ENCODE measurements around the gene MBTPS1.

The MBTPS1 gene

DNA sequence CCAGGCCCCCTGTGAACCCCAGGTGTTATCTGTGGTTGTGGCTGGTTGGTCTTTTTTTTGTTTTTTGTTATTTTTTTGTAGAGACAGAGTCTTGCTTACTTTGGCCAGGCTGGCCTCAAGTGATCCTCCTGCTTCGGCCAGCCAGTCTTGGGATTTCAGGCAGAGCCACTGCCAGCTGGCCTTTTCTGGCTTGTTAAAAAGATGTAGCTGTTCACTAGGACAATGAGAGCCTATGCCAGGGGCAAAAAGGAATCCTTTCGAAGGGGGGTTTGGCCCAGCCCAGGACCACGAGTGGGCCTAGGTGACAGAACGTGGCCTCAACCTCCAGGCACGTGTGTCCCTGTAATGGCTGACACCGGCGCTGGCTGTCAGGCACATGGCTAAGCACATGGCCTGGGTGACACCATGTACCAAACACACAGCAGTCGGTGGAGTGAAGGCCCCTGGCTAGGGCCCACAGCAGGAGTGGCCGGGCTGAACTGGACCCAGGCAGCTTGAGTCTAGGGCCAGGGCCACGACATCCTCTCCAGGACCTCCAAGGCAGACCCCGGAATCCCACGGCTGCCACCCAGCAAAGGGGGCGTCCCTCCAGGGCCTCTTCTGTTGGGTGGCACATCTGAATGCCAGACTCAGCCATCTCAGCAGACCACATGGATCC, 67.2 kb downstream of the MBTPS1 start:
- DNase-seq: no peak

DNA sequence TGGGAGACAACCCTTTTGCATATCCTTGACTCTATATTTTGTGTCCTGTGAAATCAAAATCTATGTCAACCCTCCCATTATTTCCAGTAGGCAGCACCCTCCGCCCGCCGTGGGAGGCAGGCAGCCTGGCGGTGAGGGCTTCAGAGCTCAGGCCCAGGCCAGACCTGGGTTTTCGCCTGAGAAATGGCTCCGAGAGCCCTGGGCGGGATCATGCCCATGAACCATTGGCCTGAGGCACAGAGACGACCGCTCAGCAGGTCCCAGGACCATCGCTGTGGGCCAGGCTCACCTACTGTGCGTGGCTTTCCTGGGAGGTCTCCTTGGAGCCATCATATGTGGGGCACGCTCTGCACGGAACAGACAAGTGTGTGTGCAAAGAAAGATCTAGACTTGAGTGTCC, 67.9 kb downstream of the MBTPS1 start:
- DNase-seq: no peak

DNA sequence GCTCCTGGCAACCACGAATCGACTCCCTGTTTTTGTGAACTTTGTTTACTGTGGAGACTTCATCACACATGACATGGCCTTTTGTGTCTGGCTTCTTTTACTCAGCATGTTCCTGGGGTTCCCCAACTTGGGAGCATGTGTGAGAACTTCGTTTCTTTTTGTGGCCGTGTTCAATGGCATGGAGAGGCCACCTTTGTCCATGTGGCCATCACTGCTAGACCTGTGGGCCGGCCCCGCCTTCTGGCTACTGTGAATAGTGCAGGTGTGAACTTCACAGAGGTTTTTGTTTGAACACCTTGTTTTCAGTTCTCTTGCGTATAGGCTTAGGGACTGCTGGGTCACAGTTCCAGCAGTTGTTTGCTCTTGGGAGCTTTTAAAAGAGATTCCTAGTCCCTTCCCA, 68.5 kb downstream of the MBTPS1 start:
- DNase-seq: no peak

DNA sequence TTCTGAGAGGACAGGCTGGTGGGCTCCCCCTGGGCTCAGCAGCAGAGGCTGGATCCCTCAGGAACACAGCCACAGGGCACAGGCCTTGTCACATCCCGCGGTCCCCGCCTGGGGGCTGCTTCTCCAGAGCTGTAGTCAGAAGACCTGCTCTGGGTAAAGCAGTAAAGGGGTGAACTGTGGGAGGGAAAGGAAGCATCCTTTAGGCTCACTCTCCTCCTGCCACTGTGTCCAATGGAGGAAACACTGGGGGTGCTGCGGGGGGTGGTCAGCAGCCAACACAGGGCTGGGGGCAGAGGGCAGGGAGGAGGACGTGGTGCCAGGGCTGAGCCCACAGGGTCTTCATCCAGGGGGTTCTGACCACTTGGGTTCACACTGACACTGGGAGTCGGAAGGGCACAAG, 69.1 kb downstream of the MBTPS1 start:
- DNase-seq: no peak

DNA sequence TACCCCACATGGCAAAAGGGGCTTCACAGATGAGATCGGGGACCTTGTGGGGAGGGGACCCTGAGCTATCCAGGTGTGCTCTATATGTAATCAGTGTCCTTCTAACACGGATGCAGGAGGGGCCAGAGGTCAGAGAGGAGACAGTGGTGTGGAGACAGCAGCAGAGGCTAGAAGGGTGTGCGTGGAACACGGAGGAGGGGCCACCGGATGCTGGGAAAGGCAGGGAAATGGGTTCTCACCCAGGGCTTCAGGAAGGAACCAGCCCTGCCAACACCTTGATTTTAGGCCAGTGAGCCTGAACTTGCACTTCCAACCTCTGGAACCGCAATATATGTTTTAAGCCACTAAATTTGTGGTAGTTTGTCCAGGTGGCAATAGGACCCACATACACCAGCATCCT, 69.5 kb downstream of the MBTPS1 start:
- no peak for DNase-seq

DNA sequence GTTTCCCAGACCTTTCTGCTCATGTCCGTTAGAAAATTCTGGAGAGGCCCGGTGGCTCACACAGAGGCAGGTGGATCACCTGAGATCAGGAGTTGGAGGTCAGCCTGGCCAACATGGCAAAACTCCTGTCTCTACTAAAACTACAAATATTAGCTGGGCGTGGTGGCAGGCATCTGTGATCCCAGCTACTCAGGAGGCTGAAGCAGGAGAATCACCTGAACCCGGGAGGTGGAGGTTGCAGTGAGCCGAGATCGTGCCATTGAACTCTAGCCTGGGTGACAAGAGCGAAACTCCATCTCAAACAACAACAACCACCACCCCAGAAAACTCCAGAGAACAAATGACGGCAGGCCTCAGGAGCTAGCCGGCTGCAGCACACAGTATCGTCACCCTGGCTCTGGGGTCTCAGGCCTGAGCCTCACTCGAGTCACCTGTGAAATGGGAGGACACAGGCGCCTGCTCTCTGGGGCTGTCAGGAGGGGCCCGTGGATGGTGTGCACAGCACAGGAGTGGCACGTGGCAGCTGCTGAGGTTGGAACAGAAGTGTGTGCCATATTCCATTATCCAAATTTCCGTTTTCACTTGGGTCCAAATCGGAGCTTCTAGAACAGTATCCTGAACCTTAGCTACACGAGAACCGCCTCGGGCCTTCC, 70.8 kb downstream of the MBTPS1 start:
- no peak for DNase-seq

DNA sequence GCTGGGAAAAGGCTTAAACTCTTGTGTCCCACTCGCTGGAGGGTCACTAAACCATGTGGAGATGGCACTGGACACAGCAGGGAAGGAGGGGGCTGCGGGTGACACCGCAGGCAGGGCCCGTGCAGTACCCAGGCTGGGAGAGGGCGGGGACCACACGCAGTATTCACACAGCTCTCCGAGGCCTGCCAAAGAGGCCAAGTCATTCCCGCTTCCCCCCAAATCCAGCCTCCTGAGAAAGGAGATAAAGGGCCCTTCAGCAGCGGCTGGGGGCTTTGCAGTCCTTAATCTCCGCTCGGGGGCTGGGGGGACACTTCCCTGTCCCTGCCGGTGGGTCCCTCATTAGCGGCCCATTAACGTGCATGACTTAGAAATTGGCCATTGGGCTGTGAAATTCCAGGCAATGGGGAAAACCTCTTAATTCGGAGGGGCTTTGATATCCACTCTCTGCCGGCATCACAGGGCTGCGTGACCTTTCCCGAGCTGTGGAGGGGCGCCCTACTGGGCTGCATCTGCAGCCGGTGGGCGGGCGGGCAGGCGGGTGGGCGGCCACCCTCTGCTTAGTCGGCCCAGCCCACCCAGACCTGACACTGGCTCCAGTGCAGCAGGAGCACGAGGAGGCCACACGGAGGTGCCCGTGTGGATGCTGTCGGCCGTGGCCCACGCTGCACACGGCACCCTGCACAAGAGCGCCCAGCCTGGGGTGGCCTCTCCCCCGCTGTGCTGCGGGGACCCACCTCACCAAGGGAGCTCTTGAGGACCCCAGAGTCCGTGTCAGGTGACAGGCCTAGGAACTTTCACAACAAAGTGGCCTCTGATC, 71.5 kb downstream of the MBTPS1 start:
- no peak for DNase-seq

DNA sequence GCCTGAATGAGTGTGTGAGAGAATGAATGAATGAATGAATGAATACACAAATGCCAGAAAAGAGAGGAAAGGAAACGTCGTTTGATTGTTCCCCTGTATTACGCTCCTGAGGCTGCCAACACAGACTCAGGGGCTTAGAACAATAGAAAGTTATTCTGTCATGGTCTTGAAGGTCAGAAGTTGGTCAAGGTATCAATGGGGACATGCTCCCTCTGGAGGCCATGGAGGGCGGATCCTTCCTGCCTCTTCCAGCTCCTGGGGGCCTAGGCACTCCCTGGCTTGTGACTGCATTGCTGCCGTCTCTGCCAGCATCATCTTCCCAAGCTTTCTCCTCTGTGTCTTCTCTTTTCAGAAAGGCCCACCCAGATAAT, 72.6 kb downstream of the MBTPS1 start:
- DNase-seq: no peak

DNA sequence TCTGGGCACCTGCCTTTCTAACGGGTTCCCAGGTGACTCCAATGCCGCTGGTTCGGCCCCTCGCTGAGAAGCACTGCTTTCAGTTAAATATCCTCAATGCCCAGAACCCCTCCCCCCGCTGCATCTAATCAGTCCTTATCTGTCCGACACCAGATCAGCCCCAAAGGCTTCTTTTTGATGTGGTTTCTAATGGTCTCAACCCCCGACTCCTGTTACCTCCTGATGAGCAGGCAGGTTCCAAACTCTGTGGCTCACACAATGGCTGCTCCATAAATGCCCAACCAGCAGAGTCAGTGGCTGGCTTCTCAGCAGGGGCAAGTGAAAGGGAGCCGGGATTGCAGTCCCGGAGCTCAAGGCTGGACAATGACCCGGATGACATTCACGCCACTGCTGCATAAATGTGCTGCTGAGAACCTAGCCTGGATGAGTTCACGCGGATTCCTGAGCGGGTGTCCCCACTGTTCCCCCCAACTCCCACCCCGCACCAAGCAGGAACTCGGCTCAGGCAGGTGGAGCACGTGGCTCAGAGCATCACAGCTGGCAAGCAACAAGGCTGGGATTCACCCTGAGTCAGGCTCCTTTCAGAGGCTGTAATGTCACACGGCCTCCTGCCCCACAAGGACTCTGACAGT, 73.1 kb downstream of the MBTPS1 start:
- no peak for DNase-seq

DNA sequence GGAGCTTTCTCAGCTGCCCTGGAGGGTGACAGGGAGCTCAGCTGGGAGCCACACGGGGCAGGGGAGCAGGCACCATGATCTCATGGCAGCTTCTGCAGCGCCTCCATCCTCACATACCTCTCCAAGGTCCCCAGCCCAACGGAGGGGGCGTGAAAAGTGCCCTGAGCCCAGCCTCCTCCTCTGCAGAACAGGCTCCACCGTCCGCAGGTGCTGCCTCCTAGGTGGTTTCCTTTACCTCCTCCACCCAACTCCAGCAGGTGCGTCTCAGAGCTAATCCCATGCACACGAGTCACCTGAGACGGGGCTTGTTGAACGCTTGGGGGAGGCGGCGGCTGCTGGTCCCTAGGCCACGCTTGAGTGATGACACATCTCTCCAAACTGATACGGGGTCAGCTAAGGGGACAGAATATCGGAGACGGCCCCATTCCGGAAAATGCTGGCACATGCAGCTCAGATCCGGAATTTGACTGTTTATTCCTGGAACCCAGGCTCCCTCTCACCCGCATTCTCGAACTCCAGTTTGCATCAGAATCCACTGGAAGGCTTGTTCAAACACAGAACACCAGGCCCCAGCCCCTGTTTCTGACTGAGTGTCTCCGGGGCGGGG, 73.8 kb downstream of the MBTPS1 start:
- no peak for DNase-seq

DNA sequence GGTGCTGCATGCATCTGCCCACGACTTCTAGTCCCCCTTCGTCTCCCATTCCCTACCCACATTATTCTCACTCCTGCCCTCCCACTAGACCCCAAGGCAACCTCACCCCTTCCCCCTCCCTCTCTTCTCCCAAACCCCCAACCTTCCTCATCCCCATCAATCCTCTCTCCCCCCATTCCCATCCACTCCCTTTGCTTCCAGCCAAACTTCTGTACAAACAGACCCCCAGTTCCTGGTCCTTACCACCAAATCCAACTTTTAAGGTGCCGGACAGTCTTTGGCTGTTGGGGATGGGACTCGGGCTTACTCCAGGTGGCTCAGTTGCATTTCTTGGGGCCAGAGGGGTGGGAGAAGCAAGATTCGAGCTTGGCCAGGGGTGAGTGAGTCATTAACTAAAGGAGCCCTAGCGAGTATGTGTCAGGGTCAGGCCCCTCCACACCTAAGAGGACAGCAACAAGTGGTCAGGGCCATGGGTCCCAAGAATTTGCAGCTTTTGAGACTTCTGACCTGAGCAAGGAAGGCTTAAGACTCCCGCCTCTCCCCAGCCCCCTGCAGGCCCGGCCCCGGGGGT, 74.3 kb downstream of the MBTPS1 start, which contains the start of gene SLC38A8:
Gene SLC38A8, minus strand, starts transcription at position 488 of the 571 bp plus-strand sequence. CDS start 638 bp downstream, outside the sequence.
- no peak for DNase-seq

DNA sequence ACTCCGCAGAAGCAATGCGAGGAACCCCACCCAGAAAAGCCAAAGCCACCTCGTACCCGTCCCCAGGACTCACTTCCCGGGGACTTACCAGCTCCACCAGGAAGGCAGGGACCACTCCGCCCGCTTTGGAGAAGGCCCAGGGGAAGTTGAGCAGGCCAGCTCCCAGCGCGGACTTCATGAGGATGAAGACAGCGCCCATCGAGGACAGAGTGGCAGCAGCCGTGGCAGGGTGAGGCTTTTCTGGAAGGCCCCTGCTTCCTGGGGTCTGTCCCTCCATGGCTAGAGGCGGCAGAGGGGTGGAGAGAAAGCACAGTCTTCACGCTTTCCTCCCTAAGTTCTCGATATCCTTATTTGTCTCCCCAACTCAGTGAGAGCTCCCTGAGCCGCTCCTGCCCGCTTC, 74.9 kb downstream of the MBTPS1 start:
- DNase-seq: no peak

DNA sequence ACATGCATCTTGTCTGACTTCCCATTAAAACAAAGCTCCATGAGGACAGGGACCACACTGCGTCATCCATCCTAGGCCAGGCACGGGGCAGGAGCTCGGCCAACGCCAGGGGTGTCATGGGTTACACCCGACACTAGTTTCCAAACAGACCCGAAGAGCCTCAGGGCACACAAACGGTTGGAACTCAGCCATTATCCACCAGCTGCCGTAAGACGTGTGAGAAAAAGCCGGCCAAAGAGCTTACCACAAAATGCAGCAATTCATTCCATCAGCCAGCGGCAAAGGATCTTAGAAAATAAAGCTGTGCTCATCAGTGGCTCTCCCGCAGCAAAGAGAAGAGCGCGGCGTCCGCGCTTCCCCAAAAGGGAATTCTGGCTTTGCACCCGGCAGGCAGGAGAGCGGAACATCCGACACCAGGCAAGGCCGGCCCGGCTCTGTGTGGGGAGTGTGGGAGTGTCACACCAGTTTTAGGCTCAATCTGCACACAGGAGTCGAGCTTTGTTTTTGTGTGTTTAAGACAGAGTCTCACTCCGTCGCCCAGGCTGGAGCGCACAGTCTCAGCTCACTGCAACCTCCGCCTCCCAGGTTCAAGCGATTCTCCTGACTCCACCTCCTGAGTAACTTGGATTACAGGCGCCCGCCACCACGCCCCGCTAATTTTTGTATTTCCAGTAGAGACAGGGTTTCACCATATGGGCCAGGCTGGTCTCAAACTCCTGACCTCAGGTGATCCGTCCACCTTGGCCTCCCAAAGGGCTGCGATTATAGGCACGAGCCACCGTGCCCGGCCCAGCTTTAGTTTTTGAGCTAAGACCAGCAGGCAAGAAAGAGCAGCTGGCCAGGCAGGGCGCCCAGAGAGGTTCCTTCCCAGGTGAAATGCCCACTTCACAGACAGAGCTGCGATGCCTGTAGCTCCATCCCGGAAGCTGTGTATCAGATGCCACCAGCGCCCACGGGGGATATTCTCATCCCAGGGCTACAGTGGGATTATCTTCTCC, 75.6 kb downstream of the MBTPS1 start:
- no peak for DNase-seq

DNA sequence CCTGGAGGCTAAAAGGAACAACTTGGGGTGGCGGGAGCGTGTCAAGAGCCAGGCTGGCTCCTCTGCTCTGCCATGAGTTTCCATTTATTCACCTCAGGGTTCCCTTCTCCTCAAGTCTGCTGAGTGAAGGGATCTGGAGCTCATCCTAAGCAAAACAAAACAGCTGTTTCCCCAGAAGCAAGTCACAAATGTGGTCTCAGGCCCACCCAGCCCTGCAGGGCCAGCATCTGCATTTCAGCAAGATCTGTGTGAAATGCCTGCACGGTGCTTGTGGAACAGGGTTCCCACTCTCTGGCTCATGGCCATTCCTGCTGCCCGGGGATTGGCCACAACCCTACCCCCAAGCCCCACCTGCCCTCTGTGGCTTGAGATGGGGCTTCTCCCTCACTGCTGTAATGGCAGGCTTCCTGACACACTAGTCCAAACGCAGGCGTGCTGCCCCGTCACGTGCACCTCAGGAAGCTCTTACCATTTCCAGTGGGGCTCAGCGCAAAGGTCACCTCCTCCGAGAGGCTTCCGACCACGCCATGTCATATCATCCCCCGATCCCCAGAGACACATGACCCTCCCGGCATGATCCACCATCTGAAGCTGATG, 76.4 kb downstream of the MBTPS1 start:
- DNase-seq: no peak

DNA sequence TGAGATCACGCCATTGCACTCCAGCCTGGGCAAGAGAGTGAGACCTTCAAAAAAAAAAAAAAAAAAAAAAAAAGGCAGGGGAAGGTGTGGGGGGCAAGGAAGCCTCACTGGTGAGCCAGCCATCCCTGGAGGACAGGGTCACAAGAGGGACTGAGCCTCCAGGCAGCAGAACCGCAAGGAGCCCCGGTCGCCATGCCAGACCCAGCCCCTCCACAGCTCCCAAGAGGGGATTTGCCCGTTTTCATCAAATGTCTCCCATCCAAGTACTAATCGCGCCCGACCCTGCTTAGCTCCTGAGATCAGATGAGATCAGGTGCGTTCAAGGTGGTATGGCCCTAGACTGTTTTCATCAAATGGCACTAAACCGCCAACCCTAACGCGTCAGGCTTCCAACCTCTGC, 77.0 kb downstream of the MBTPS1 start:
- DNase-seq: no peak

DNA sequence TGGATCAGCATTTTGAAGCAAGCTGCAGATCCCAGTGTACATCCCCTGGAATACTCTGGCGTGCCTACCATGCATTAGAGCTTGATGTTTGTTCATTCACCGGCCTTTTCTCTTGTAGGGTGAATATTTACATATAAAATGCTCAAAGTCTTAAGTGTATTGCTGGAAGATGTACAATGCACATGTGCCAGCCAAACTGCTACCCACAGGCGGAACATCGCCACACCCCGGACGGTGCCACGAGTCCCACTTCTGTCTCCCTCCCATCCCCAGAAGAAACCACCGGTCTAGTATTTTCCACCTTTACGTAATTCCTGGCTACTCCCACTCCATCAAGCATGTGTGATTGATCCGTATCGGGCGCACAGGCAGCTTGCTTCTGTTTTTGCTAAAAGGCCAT, 78.3 kb downstream of the MBTPS1 start:
- DNase-seq: no peak

DNA sequence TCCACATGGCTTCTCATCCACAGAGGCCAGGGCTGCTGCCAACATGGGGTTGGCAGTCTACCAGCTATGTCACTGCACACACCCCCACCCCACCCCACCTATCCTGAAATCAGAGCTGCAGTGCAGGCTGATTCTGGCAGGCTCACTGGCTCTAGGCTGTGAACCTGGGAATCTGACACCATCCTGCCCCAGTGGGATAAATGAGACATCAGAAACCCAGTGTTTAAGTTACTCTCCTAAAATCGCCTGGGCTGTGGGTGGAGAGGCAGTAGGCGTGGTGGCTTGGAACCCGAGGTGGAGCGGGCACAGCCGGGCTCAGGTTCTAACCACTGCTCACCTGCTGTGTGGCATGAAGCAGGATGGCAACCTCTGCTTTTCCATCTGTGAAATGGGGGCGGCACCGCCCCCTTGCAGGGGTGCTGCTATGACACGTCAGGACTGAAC, 79.7 kb downstream of the MBTPS1 start:
- DNase-seq: no peak

DNA sequence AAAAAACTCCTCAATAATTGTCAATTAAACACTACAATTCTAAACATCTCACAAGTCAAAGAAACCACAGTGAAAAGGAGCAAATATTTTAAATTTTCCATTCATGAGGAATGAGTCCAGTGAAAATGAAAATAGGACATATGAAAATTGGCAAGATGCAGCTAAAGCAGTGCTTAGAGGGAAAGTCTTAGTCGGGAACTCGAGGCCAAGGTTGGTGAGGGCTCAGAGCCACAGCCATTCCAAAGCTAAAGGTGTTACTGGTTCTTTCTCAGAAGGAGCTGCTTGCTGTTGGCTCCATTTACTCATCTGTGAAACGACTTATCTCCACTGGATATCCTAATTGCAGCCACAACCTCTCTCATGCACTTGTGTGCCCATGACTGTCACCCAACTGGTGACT, 80.6 kb downstream of the MBTPS1 start:
- DNase-seq: no peak

DNA sequence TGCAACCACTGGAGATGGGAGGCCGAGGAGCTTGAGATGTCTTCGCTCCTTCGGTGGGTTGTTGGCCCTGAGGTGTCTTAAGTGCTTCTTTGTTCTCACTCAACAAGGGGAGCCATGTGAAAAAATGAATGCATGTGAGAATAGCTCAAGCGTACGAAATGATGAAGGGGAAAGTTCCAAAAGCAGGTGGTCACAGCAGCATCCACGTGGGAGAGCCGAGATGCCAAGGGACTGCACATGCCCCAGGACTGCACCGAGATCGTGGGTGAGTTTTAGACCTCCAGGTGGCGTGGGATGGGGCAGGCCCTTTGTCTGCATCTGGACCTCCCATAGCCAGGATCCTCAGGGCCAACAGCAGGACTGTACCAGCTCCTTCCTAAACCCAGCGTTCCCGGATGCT, 82.2 kb downstream of the MBTPS1 start:
- no peak for DNase-seq

DNA sequence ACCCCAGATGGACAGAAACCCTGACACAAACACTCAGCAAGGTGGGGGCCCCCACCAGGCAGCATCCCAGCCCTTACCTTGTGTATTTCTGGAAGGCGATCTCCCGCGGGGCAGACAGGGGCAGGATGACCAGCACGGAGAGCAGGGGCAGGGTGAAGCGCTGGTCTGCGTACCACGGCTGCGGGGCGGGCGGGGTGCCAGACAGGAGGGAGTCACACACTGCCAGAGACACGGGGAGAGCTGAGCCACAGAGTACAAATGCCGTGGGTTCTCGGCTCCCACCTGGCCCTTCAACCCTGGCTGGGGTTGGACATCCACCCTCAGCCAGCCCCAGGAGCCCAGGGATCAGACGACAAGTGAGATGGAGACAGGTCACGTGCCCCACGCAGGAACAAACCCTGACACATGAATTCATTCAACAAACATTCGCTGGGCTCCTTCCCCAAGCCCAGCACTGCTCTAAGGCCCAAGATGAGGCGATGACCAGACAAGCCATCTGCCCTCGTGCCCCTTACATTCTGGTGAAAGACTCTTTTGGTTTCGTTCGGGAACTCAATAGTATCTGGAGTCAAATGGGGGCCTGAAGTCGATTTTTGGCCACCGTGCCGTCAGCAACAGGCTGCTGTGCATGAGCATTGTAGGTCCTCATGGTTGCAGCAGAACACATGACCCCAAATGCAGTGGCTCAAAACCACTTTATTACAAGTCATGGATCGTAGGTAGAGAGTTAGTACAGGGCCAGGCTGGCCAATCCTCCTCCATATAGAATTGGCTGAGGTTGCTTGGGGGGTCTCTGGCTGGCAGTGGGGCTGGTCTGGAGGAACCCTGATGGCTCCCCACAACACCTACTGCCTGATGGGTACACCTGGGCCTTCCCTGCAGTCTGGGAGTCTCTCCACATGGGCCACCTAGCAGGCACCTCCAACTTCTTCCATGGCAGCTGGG, 83.2 kb downstream of the MBTPS1 start:
- DNase-seq: no peak
